Activated CD4-positive, alpha-beta memory T cell treated with anti-CD3 and anti-CD28 coated beads for 36 hours (primary cell): ENCODE data around the gene KCNIP1. TPM values are rescaled to one million over a fixed set of nuclear protein-coding genes. Genes with fewer than 3 reads are reported as not detected.

Source experiments
- CTCF ChIA-PET: fragments of 350-600 bp; sonication (Branson Sonifier 250); formaldehyde crosslinking; loops from one replicate; lab custom pipeline; 2021; ENCODE audit warnings: antibody characterized with exemption, inconsistent platforms; lab: Charles Lee
- POLR2A ChIA-PET: fragments of 350-600 bp; sonication (Branson Sonifier 250); formaldehyde crosslinking; loops from one replicate; lab custom pipeline; 2021; ENCODE audit warnings: antibody characterized with exemption; lab: Charles Lee
- DNase-seq: peaks from one replicate; pipeline ENCODE4 v3.0.0-alpha.2; 2020
- H3K27ac Mint-ChIP-seq: one replicate; pipeline ENCODE4 v1.8.0; 2021; ENCODE audit warnings: mixed read lengths
- H3K27me3 Mint-ChIP-seq: one replicate; pipeline ENCODE4 v1.8.0; 2021; ENCODE audit warnings: mixed read lengths
- H3K36me3 Mint-ChIP-seq: one replicate; pipeline ENCODE4 v1.8.0; 2021; ENCODE audit warnings: mixed read lengths
- H3K4me1 Mint-ChIP-seq: one replicate; pipeline ENCODE4 v1.8.0; 2021; ENCODE audit warnings: low read depth, mixed read lengths
- H3K4me3 Mint-ChIP-seq: one replicate; pipeline ENCODE4 v1.8.0; 2021; ENCODE audit warnings: mild to moderate bottlenecking, mixed read lengths
- H3K9me3 Mint-ChIP-seq: one replicate; pipeline ENCODE4 v1.8.0; 2021; ENCODE audit warnings: mixed read lengths
- intact Hi-C: fragments of 100-400 bp; cut with micrococcal nuclease; formaldehyde crosslinking; loops from one replicate; pipeline ENCODE4 v1.15.1; 2023
- total RNA-seq, 2 experiments: library from RNA; stranded (reverse); gene quantifications; one replicate each; pipeline ENCODE4 v1.2.3, GENCODE V29; 2021

The KCNIP1 gene
- total RNA-seq, 2 experiments from 2014 or later, result not detected

DNA sequence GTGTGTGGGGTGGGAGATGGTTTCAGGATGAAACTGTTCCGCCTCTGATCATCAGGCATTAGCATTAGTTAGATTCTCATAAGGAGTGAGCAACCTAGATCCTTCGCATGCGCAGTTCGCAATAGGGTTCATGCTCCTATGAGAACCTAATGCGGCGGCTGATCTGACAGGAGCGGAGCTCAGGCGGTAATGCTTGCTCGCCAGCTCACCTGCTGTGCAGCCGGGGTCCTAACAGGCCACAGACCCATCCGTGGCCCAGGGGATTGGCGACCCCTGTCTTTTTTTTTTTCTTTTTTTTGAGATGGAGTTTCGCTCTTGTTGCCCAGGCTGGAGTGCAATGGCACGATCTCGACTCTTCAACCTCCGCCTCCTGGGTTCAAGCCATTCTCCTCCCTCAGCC is 119.1 kb downstream of the KCNIP1 start:
- H3K9me3 Mint-ChIP-seq, result no peaks in the 10 kb centered on the region
- intact Hi-C loops, result loop anchor here (1.0 to 10.0 kb wide), 2 partner anchors 188 to 398 kb away; no protein-coding TSS in a partner anchor
- H3K27me3 Mint-ChIP-seq, result peaks cover 9% of the 10 kb centered on the region
- H3K4me3 Mint-ChIP-seq, result no peak overlapping the region
- H3K36me3 Mint-ChIP-seq, result no peaks in the 10 kb centered on the region
- CTCF ChIA-PET, result interaction anchor here (1.0 to 13.8 kb wide), 6 partner anchors 11 to 189 kb away, joined by 3 to 145 read pairs (median 4); no protein-coding TSS in a partner anchor
- H3K27ac Mint-ChIP-seq, result no peak overlapping the region
- no peak for DNase-seq
- POLR2A ChIA-PET, result no interaction called here
- no peaks in the 10 kb centered on the region for H3K4me1 Mint-ChIP-seq

DNA sequence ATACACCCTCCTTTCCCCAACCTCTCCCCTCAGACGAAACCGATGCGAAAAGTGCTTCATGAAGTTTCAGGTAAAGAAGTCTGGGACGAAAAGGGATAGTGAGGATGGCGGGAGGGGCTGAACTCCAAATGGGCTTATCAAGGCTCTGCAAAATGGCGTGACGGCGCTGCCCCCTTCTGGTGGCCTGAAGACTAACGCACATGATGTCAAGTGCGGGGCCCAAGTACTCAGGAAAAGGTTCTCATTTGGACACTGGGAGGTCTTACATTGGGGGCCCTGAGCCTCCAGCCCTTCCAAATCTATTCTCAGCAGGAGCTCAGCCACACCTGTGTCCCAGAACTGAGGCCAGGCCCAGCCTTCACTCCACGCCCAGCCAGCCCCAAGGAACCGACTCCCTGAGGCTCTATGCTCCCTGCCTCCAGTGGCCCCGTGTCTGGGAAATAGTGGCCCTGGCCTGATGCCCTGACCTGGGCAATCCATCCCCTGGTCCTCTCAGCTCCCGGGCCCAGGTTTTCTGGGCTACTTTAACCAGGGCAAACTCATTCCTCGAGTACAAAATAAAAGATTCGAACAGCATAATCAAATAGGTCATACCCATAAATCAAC is 119.9 kb downstream of the KCNIP1 start:
- peak; percentile 64 for DNase-seq
- ChIA-PET CTCF (interaction anchor here (0.9 to 13.8 kb wide), 8 partner anchors 10 to 190 kb away, joined by 3 to 145 read pairs (median 4); no protein-coding TSS in a partner anchor), POLR2A (no interaction called here)
- H3K4me1 Mint-ChIP-seq, result no peaks in the 10 kb centered on the region
- no peak overlapping the region for H3K27ac Mint-ChIP-seq
- H3K36me3 Mint-ChIP-seq, result no peaks in the 10 kb centered on the region
- peaks cover 6% of the 10 kb centered on the region for H3K27me3 Mint-ChIP-seq
- H3K9me3 Mint-ChIP-seq, result no peaks in the 10 kb centered on the region
- no peak overlapping the region for H3K4me3 Mint-ChIP-seq
- intact Hi-C loops, result loop anchor here (1.0 to 10.0 kb wide), 2 partner anchors 188 to 399 kb away; no protein-coding TSS in a partner anchor

DNA sequence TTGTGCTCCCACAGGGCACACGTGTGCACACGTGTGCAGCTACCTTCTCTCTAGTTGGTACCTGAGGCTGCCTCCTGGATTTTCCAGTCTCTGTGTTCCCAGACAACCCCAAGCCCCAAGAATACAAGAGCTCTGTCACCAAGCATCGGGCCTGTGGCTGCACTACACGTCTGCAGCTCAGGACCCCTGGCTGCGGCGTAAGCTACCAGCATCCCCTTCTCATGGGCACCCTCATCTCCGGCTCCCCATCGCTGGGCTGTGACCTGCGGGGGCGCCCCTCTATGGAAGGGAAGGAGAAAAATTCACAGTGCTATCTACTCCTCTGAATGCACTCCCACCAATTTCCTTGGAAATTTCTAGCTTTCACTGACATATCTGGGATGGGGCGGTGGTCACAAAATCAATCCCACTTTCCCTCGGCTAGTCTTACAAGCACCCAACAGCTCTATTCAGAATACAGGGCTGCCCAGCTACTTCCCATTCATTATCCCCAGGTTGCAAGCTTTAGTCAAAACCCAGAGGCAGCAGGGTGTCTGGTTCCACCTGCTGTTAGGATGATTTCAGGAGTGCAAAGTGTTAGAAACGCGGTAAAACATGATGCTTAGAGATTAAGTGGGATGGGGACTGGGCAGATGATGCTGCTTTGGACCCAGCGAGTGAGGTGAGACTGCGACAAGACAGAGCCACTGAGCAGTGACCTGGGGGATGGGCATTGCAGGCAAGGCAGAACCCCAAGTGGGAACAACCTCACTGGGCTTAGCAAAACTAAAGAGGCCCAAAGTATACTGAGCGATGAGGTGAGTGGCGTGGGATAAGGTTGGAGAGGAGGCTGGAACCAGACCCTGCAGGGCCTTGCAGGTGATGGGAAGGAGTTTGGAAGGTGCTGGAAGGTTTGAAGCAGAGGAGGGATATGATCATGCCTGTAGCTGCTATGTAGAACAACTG is 121.7 kb downstream of the KCNIP1 start:
- Mint-ChIP-seq H3K36me3 (no peaks in the 10 kb centered on the region), H3K9me3 (no peaks in the 10 kb centered on the region), H3K4me1 (no peaks in the 10 kb centered on the region), H3K27me3 (peaks cover 6% of the 10 kb centered on the region), H3K4me3 (no peak overlapping the region), H3K27ac (no peak overlapping the region)
- DNase-seq, result no peak
- CTCF ChIA-PET, result interaction anchor here (1.1 to 13.8 kb wide), 7 partner anchors 8 to 400 kb away, joined by 3 to 145 read pairs (median 5); no protein-coding TSS in a partner anchor
- POLR2A ChIA-PET, result no interaction called here
- intact Hi-C loops, result loop anchor here (10.0 kb wide), 1 partner anchor 401 kb away; no protein-coding TSS in a partner anchor

DNA sequence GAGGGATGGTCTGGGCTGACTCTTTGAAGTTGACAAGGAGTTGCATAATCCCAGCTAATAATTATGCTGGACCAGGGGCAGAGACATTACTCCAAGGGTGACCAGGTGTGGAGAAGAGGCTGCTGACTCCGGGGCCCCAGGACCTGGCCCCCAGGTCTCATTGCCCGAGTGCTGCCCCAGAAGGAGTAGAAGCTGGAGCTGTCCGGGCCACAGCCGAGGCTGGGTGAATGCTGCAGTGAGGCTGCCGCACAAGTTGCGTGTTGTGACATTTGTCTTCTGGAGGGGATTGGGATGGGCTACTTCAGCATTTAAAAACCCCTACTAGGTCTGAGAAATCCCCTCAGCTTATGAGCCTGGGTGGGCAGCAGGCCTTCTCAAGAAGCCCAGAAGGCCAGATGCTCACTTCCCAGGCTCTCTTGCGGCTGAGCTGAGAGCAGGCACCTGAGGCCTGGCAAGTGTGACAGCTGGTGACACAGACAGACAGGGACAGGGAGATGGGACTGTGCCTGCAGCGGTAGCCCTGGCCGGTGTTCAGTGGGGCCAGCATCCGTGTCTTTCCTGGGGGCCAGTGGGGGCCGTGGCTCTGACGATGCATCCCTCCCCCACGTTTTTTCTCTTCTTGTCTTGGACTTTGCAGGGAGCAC is 122.8 kb downstream of the KCNIP1 start:
- H3K9me3 Mint-ChIP-seq, result no peaks in the 10 kb centered on the region
- H3K4me1 Mint-ChIP-seq, result no peaks in the 10 kb centered on the region
- H3K27ac Mint-ChIP-seq, result no peak overlapping the region
- no peaks in the 10 kb centered on the region for H3K36me3 Mint-ChIP-seq
- POLR2A ChIA-PET, result no interaction called here
- peaks cover 6% of the 10 kb centered on the region for H3K27me3 Mint-ChIP-seq
- no peak for DNase-seq
- intact Hi-C loops, result loop anchor here (10.0 kb wide), 1 partner anchor 402 kb away; no protein-coding TSS in a partner anchor
- CTCF ChIA-PET, result interaction anchor here (0.9 to 13.8 kb wide), 3 partner anchors 12 to 193 kb away, joined by 3 to 145 read pairs (median 4); no protein-coding TSS in a partner anchor
- no peak overlapping the region for H3K4me3 Mint-ChIP-seq

DNA sequence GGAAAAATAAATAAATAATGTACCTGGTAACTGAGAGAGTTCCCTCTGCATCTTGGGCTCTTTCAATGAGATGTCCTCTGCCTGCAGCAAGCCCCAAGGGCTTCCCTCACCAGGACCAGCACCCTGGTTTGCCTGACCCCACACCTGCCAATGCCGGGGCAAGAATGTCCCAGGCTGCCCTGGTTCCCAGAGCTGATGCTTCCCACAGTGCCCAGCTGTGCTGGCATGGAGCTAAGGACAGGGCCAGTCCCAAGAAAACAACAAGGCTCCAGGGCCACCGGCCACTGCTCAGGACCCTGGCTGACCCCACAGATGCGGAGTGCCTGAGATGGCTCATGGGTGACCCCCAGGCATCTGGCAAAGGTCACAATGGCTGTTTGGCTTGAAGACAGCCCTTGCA is 123.5 kb downstream of the KCNIP1 start:
- CTCF ChIA-PET, result interaction anchor here (0.9 to 13.8 kb wide), 2 partner anchors 23 to 193 kb away, joined by 3 to 145 read pairs; no protein-coding TSS in a partner anchor
- H3K27ac Mint-ChIP-seq, result no peak overlapping the region
- H3K4me3 Mint-ChIP-seq, result no peak overlapping the region

DNA sequence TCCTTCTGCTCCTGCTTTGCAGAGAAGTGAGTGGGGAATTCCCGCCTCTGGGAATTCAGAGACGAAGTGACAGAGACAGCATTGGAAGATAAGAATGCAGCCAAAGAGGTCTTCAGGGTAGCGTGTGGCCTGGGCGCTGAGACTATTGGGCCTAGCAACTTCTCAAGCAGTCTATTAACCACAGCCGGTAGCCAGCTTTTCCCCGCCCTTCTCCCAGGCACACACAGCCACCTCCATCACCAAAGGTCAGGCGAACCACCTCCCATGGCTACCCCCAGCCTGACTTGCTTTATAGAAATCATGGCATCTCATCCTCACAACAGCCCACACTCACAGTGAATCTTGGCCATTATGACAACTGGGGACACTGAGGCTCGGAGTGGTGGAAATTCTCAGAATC is 124.2 kb downstream of the KCNIP1 start:
- DNase-seq, result no peak
- Mint-ChIP-seq H3K27ac (no peak overlapping the region), H3K36me3 (no peaks in the 10 kb centered on the region), H3K27me3 (peaks cover 7% of the 10 kb centered on the region), H3K4me3 (no peak overlapping the region), H3K4me1 (peaks cover 8% of the 10 kb centered on the region), H3K9me3 (no peaks in the 10 kb centered on the region)
- CTCF ChIA-PET, result interaction anchor here (0.6 to 13.8 kb wide), 2 partner anchors 194 to 200 kb away, joined by 3 to 145 read pairs; no protein-coding TSS in a partner anchor
- POLR2A ChIA-PET, result no interaction called here
- intact Hi-C loops, result loop anchor here (10.0 kb wide), 1 partner anchor 403 kb away; no protein-coding TSS in a partner anchor

More for the DNA sequence above, 123.5 kb downstream of the KCNIP1 start:
- Mint-ChIP-seq H3K4me1 (peaks cover 1% of the 10 kb centered on the region), H3K36me3 (no peaks in the 10 kb centered on the region), H3K9me3 (no peaks in the 10 kb centered on the region), H3K27me3 (peaks cover 6% of the 10 kb centered on the region)
- POLR2A ChIA-PET, result no interaction called here
- DNase-seq, result no peak
- intact Hi-C loops, result loop anchor here (10.0 kb wide), 1 partner anchor 402 kb away; no protein-coding TSS in a partner anchor

DNA sequence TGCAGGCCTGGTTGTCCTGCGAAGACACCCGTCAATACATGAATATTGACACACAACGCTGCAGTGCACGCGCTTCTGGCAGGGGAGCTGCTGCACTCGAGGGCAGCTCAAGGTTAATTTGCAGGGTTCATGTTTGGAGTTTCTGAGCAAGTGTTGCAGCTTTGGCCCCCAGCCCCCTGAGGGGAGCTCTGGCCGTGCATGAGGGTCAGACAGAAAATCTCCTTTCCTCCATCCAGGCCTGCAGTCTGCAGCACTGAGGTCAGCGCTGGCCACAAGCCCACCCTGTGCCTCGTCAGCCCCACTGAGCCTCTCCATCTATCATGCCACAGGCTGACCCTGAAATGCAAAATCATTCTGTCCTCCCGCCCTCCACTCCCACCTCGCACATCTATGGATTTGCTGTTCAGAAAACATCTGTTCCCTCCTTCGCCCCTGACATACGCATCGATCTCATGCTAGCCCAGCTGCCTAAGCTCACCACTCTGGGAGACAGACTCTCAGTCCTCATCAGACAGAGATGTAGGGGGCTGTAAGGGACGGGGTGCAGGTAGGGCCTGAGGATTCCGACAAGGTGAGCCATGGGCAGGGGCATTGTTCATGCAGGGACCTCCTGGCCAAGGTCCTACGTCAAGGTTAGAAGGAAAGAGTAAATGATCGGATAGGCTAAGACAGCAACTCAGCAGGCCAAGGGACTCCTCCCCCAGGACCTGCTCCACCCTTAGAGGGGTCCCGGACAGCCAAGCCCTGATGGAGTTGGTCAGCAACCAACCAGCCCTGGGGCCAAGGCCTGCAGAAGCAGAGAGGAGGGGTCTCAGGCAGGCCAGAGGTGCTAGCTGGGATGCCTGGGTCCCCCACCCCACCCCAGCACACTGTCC is 125.1 kb downstream of the KCNIP1 start:
- no peaks in the 10 kb centered on the region for H3K9me3 Mint-ChIP-seq
- DNase-seq, result no peak
- intact Hi-C loops, result loop anchor here (10.0 kb wide), 1 partner anchor 404 kb away; no protein-coding TSS in a partner anchor
- H3K36me3 Mint-ChIP-seq, result no peaks in the 10 kb centered on the region
- peaks cover 3% of the 10 kb centered on the region for H3K27me3 Mint-ChIP-seq
- peaks cover 16% of the 10 kb centered on the region for H3K4me1 Mint-ChIP-seq
- ChIA-PET POLR2A (no interaction called here), CTCF (interaction anchor here (0.6 to 13.8 kb wide), 2 partner anchors 195 to 201 kb away, joined by 3 to 145 read pairs; no protein-coding TSS in a partner anchor)
- H3K27ac Mint-ChIP-seq, result no peak overlapping the region
- H3K4me3 Mint-ChIP-seq, result no peak overlapping the region

DNA sequence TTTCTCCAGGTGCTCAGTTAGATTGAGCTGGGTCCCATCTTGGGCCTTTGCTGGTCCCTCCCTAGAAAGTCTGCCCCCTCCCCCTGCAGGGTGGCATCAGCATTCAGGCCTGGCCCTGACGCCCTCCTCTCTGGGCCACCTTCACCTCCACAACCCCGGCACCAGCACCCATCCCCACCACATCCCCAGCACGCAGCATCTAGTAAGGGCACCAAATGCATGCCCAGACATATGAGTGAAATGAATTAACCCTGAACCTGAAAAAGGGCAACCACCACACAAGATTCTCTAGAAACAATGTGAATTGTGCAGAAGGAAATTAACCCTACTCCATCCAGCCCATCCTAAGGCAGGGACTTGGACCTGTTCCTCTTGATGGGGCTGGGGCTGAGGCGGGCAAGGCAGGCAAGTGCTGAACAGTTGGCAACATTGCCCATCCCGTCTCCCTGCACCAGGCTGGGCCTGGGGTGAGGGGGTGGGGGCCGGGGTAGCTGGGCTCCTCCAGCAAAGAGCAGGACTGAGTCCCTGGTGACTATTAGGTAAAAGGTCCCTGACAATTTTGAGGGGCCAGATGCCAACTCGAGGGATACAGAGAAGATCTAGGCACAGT is 125.9 kb downstream of the KCNIP1 start:
- ChIA-PET POLR2A (no interaction called here), CTCF (interaction anchor here (13.8 kb wide), 1 partner anchor 196 kb away, joined by 145 read pairs; no protein-coding TSS in a partner anchor)
- DNase-seq, result no peak

DNA sequence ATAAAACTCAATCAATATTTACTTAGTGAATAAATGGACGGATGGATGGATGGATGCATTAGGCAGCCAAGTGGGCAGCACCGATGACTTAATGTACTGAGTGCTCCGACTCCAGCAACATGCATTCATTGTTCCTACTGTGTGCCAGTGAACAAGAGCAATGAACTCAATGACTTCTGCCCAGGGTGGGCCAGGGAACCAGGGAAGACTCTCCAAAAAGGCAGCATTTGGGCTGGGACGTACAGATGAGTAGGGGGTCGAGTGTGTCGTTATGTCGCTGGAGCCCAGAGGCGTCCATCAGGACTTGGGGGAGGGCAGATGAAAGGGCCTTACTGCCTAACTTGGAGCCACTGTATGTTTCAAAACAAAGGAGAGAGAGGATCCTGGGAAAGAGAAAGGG is 126.4 kb downstream of the KCNIP1 start:
- no peak overlapping the region for H3K4me3 Mint-ChIP-seq
- H3K27me3 Mint-ChIP-seq, result peaks cover 1% of the 10 kb centered on the region
- CTCF ChIA-PET, result interaction anchor here (3.5 to 6.4 kb wide), 3 partner anchors 10 to 197 kb away, joined by 17 to 141 read pairs (median 30); no protein-coding TSS in a partner anchor
- intact Hi-C loops, result loop anchor here (10.0 kb wide), 1 partner anchor 525 kb away; the partner anchor contains the start of gene FOXI1
- no peaks in the 10 kb centered on the region for H3K9me3 Mint-ChIP-seq
- H3K36me3 Mint-ChIP-seq, result no peaks in the 10 kb centered on the region
- POLR2A ChIA-PET, result no interaction called here
- H3K4me1 Mint-ChIP-seq, result peaks cover 18% of the 10 kb centered on the region
- DNase-seq, result no peak
- H3K27ac Mint-ChIP-seq, result no peak overlapping the region

More for the DNA sequence above, 125.9 kb downstream of the KCNIP1 start:
- H3K9me3 Mint-ChIP-seq, result no peaks in the 10 kb centered on the region
- peaks cover 3% of the 10 kb centered on the region for H3K27me3 Mint-ChIP-seq
- H3K36me3 Mint-ChIP-seq, result no peaks in the 10 kb centered on the region
- intact Hi-C loops, result loop anchor here (10.0 kb wide), 2 partner anchors 405 to 525 kb away; partner anchors contain the start of gene FOXI1
- H3K4me3 Mint-ChIP-seq, result no peak overlapping the region
- H3K4me1 Mint-ChIP-seq, result peaks cover 18% of the 10 kb centered on the region
- no peak overlapping the region for H3K27ac Mint-ChIP-seq

DNA sequence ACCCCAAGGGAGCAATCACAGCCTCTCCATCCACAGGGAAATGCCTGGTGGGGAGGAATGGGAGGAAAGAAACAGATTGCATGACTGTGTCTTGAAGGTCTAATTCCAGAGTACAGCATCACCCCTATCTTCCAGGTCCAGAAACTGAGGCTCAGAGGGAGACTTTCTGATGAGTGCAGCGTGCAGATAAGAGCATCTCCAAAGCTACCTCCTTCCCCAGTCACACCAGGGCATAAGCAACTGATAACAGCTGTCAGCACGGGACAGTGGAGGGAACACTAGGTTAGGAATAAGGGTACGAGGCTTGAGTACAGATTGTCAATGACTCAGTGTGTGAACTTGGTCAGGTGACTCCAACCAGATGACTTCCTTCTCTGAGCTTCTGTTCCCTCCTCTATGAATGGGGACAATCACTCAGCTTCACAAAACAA is 126.9 kb downstream of the KCNIP1 start:
- Mint-ChIP-seq H3K27ac (no peak overlapping the region), H3K9me3 (no peaks in the 10 kb centered on the region), H3K4me3 (no peak overlapping the region), H3K4me1 (peaks cover 18% of the 10 kb centered on the region), H3K27me3 (peaks cover 1% of the 10 kb centered on the region), H3K36me3 (no peaks in the 10 kb centered on the region)
- ChIA-PET CTCF (interaction anchor here (0.6 to 6.4 kb wide), 6 partner anchors 9 to 209 kb away, joined by 3 to 141 read pairs (median 13); no protein-coding TSS in a partner anchor), POLR2A (no interaction called here)
- no peak for DNase-seq
- intact Hi-C loops, result loop anchor here (10.0 kb wide), 1 partner anchor 526 kb away; the partner anchor contains the start of gene FOXI1
